HepG2 (cell line): ENCODE measurements around the gene PPP1R3F.

Experiments
- ATF1 ChIP-seq: IDR thresholded peaks from 2 replicates; pipeline ENCODE4 v1.6.1; 2016; ENCODE audit warnings: mild to moderate bottlenecking, control low read depth
- CBX2 ChIP-seq, 2 experiments: fragments of 200-600 bp in 1 of 2; sonication (generic); formaldehyde crosslinking in 1 of 2; IDR thresholded peaks; 2 replicates each; pipeline versions ENCODE4 v1.7.0 to v1.8.1; 2018 to 2022; ENCODE audit warnings: low read depth in 2 of 2, low read length in 1 of 2, mild to moderate bottlenecking in 1 of 2, missing genetic modification reagents in 1 of 2
- EP300 ChIP-seq, 3 experiments: sonication (generic) in 1 of 3; formaldehyde crosslinking in 1 of 3; IDR thresholded peaks; 2 replicates each; pipeline versions ENCODE4 v1.5.1 to v1.6.1; 2011 to 2020; ENCODE audit warnings: low read depth in 2 of 3, low read length in 2 of 3, borderline replicate concordance in 1 of 3, improper control_type of control experiment in 1 of 3, mild to moderate bottlenecking in 1 of 3, missing genetic modification reagents in 1 of 3, moderate library complexity in 1 of 3
- MAFK ChIP-seq, 2 experiments: IDR thresholded peaks in 1 of 2; conservative IDR thresholded peaks in 1 of 2; 2 replicates each; pipeline ENCODE4 v1.6.1; 2011; ENCODE audit warnings: improper control_type of control experiment in 2 of 2, low read length in 2 of 2
- SIN3A ChIP-seq: IDR thresholded peaks from 2 replicates; pipeline ENCODE4 v1.6.1; 2011; ENCODE audit warnings: low read depth, mild to moderate bottlenecking, control low read depth, low read length, borderline replicate concordance
- TBL1XR1 ChIP-seq: fragments of 150-350 bp; IDR thresholded peaks from 2 replicates; pipeline ENCODE4 v1.6.1; 2014; ENCODE audit warnings: borderline replicate concordance, low read length; ENCODE audit not compliant: partially characterized antibody
- WIZ ChIP-seq: sonication (generic); formaldehyde crosslinking; IDR thresholded peaks from 2 replicates; pipeline ENCODE4 v1.5.1; 2020; ENCODE audit warnings: mild to moderate bottlenecking, missing genetic modification reagents
- ZFP37 ChIP-seq: sonication (generic); formaldehyde crosslinking; IDR thresholded peaks from 2 replicates; pipeline ENCODE4 v1.4.0; 2020; ENCODE audit warnings: missing genetic modification reagents, borderline replicate concordance
- TF ChIP-seq, protein P1 (sequence below): sonication (generic); formaldehyde crosslinking; IDR thresholded peaks from 2 replicates; pipeline ENCODE4 v1.4.0; 2020; ENCODE audit warnings: missing genetic modification reagents
- TF ChIP-seq, protein P2 (sequence below): IDR thresholded peaks from 2 replicates; pipeline ENCODE4 v1.6.1; 2012; ENCODE audit warnings: low read depth, low read length, improper control_type of control experiment
- TF ChIP-seq, protein P3 (sequence below): sonication (generic); formaldehyde crosslinking; IDR thresholded peaks from 2 replicates; pipeline ENCODE4 v1.5.1; 2020; ENCODE audit warnings: missing genetic modification reagents, mild to moderate bottlenecking, borderline replicate concordance
- TF ChIP-seq, protein P4 (sequence below): sonication (generic); formaldehyde crosslinking; IDR thresholded peaks from 2 replicates; pipeline ENCODE4 v1.5.0; 2020; ENCODE audit warnings: mild to moderate bottlenecking, missing genetic modification reagents, moderate library complexity
- TF ChIP-seq, protein P5 (sequence below): sonication (generic); formaldehyde crosslinking; conservative IDR thresholded peaks from 2 replicates; pipeline ENCODE4 v1.8.0; 2022; ENCODE audit warnings: low read depth, missing genetic modification reagents

DNA sequence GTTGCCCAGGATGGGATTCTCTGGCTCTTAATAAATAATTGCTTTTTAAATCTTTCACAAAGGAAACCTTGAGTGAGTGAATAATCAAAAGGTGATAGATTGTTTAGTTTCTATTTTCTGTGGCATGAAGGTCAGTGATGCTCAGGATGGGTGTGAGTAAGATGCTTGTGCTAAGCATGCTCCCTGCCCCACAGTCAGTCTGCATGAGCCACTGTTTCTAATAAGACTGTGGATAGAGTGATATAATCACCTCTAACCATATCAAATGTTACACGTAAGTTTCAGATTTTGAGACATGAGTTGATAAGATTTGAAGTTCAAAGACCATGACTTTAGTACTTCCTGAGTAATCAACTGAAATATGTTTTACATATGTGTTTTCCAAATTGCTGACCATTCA, 31.1 kb downstream of the PPP1R3F start:
- TF ChIP-seq ZFP37 (CRISPR knock-in tag) (no peak), WIZ (CRISPR knock-in tag) (no peak), MAFK (conservative IDR thresholded peaks at IDR 0.05 in 1 of 2, IDR thresholded peaks at IDR 0.05 in 1 of 2; ENCODE audit: low read length in 2 of 2) (peak in 1 of 2 experiments; percentile 25; a peak in 1 of 4 replicates), TBL1XR1 (no peak), SIN3A (no peak), CBX2 (IDR thresholded peaks at IDR 0.05; ENCODE audit: low read depth, low read length) (no peak), CBX2 (CRISPR knock-in tag; IDR thresholded peaks at IDR 0.05; ENCODE audit: low read depth) (no peak), EP300 (IDR thresholded peaks at IDR 0.05; ENCODE audit: low read depth in 2 of 2, low read length in 2 of 2) (no peak), EP300 (CRISPR knock-in tag; IDR thresholded peaks at IDR 0.05; ENCODE audit: borderline replicate concordance) (no peak), ATF1 (no peak)
- TF ChIP-seq, protein P1, sequence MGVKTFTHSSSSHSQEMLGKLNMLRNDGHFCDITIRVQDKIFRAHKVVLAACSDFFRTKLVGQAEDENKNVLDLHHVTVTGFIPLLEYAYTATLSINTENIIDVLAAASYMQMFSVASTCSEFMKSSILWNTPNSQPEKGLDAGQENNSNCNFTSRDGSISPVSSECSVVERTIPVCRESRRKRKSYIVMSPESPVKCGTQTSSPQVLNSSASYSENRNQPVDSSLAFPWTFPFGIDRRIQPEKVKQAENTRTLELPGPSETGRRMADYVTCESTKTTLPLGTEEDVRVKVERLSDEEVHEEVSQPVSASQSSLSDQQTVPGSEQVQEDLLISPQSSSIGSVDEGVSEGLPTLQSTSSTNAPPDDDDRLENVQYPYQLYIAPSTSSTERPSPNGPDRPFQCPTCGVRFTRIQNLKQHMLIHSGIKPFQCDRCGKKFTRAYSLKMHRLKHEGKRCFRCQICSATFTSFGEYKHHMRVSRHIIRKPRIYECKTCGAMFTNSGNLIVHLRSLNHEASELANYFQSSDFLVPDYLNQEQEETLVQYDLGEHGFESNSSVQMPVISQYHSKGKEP (CRISPR knock-in tag) = no peak
- TF ChIP-seq, protein P2, sequence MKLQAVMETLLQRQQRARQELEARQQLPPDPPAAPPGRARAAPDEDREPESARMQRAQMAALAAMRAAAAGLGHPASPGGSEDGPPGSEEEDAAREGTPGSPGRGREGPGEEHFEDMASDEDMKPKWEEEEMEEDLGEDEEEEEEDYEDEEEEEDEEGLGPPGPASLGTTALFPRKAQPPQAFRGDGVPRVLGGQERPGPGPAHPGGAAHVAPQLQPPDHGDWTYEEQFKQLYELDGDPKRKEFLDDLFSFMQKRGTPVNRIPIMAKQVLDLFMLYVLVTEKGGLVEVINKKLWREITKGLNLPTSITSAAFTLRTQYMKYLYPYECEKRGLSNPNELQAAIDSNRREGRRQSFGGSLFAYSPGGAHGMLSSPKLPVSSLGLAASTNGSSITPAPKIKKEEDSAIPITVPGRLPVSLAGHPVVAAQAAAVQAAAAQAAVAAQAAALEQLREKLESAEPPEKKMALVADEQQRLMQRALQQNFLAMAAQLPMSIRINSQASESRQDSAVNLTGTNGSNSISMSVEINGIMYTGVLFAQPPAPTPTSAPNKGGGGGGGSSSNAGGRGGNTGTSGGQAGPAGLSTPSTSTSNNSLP = no peak
- TF ChIP-seq, protein P3, sequence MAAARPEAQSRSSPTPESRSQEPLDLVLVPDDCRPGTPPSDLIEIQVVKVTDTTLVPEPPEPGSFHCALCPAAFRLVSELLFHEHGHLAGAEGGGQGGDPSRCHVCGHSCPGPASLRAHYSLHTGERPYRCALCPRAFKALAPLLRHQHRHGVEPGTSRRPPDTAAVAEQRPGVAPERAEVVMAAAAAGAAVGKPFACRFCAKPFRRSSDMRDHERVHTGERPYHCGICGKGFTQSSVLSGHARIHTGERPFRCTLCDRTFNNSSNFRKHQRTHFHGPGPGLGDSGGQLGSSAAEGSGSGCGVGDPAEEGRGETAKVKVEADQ (CRISPR knock-in tag) = no peak
- TF ChIP-seq, protein P4, sequence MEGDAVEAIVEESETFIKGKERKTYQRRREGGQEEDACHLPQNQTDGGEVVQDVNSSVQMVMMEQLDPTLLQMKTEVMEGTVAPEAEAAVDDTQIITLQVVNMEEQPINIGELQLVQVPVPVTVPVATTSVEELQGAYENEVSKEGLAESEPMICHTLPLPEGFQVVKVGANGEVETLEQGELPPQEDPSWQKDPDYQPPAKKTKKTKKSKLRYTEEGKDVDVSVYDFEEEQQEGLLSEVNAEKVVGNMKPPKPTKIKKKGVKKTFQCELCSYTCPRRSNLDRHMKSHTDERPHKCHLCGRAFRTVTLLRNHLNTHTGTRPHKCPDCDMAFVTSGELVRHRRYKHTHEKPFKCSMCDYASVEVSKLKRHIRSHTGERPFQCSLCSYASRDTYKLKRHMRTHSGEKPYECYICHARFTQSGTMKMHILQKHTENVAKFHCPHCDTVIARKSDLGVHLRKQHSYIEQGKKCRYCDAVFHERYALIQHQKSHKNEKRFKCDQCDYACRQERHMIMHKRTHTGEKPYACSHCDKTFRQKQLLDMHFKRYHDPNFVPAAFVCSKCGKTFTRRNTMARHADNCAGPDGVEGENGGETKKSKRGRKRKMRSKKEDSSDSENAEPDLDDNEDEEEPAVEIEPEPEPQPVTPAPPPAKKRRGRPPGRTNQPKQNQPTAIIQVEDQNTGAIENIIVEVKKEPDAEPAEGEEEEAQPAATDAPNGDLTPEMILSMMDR (CRISPR knock-in tag) = no peak
- TF ChIP-seq, protein P5, sequence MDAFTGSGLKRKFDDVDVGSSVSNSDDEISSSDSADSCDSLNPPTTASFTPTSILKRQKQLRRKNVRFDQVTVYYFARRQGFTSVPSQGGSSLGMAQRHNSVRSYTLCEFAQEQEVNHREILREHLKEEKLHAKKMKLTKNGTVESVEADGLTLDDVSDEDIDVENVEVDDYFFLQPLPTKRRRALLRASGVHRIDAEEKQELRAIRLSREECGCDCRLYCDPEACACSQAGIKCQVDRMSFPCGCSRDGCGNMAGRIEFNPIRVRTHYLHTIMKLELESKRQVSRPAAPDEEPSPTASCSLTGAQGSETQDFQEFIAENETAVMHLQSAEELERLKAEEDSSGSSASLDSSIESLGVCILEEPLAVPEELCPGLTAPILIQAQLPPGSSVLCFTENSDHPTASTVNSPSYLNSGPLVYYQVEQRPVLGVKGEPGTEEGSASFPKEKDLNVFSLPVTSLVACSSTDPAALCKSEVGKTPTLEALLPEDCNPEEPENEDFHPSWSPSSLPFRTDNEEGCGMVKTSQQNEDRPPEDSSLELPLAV (CRISPR knock-in tag) = no peak
